WERI-Rb-1 (cell line): Measurements from ENCODE around the gene STX3.

ENCODE experiments used
- DNase-seq: peaks from one replicate; pipeline ENCODE4 v3.0.0-alpha.2; 2020
- H3K27ac ChIP-seq: fragments of 250-450 bp; sonication (Bioruptor Pico); 2 replicates; pipeline ENCODE4 v1.5.1; 2020; ENCODE audit warnings: mild to moderate bottlenecking, moderate library complexity
- H3K27me3 ChIP-seq: fragments of 250-450 bp; sonication (Bioruptor Pico); 2 replicates; pipeline ENCODE4 v1.5.1; 2021; ENCODE audit warnings: mild to moderate bottlenecking, low read depth, moderate library complexity; ENCODE audit not compliant: insufficient read depth, severe bottlenecking
- H3K36me3 ChIP-seq: fragments of 250-450 bp; sonication (Bioruptor Pico); 2 replicates; pipeline ENCODE4 v1.5.1; 2020; ENCODE audit warnings: mild to moderate bottlenecking, moderate library complexity
- H3K4me3 ChIP-seq: 2 replicates; pipeline ENCODE4 v1.5.1; 2011; ENCODE audit warnings: low read depth, mild to moderate bottlenecking, control low read depth, low read length
- H3K9me3 ChIP-seq: fragments of 250-450 bp; sonication (Bioruptor Pico); 2 replicates; pipeline ENCODE4 v1.5.1; 2021; ENCODE audit warnings: mild to moderate bottlenecking, moderate library complexity; ENCODE audit not compliant: severe bottlenecking
- CTCF ChIP-seq: IDR thresholded peaks from 2 replicates; pipeline ENCODE4 v1.5.1; 2011; ENCODE audit warnings: low read depth, mild to moderate bottlenecking, control low read depth, inconsistent platforms, low read length

The STX3 gene

GRCh38 chr11:59767225-59767611 lies 12.0 kb downstream of the STX3 start:
- Histone ChIP-seq H3K36me3 (peaks cover 23% of the 10 kb centered on the region), H3K9me3 (no peaks in the 10 kb centered on the region), H3K4me3 (no peak overlapping the region), H3K27ac (peak overlapping the region; percentile 69), H3K27me3 (no peaks in the 10 kb centered on the region)
- TF ChIP-seq CTCF, result no peak
- no peak for DNase-seq

DNA sequence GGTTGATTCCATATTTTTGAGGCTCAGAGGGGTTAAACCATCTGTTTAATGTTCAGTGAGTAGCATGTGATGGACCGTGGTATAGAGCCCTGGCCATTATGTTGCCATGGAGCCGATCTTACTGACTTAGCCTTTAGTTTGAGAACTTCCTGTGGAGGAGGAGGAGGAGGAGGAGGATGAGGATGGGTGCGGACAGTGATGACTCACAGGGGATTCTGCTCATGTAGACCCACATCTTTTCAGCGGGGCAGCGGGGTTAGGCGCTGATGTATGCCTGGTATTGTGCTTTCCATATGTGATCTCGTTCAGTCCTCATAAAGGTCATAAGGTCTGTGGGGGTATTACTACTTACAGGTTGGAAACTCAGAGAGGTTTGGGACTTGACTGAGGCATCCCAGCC lies 13.9 kb downstream of the STX3 start:
- no peak for DNase-seq
- no peak overlapping the region for H3K27ac ChIP-seq
- H3K4me3 ChIP-seq, result no peak overlapping the region
- no peaks in the 10 kb centered on the region for H3K9me3 ChIP-seq
- no peaks in the 10 kb centered on the region for H3K27me3 ChIP-seq
- peaks cover 25% of the 10 kb centered on the region for H3K36me3 ChIP-seq
- no peak for TF ChIP-seq CTCF

GRCh38 chr11:59769828-59770227 lies 14.7 kb downstream of the STX3 start:
- Histone ChIP-seq H3K4me3 (no peak overlapping the region), H3K27ac (no peak overlapping the region), H3K9me3 (no peaks in the 10 kb centered on the region), H3K36me3 (peaks cover 31% of the 10 kb centered on the region), H3K27me3 (no peaks in the 10 kb centered on the region)
- no peak for DNase-seq
- TF ChIP-seq CTCF, result no peak

GRCh38 chr11:59770319-59770718 lies 15.1 kb downstream of the STX3 start:
- no peaks in the 10 kb centered on the region for H3K9me3 ChIP-seq

DNA sequence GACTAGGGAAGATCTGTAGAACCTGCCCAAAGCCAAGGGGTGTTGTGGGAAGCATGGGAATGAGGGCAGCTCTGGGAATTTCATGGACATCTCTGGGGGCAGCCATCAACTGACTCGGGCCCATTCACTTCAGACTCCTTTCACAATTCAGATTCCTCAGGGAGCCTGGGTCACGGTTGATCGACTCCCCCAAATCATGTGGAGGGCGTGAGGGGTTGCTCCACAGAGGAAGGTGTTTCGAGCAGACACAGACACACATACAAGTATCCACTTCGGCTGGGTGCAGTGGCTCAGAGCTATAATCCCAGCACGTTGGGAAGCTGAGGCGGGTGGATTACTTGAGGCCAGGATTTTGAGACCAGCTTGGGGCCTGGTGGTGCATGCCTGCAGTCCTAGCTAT lies 15.7 kb downstream of the STX3 start:
- H3K27ac ChIP-seq, result no peak overlapping the region
- no peaks in the 10 kb centered on the region for H3K9me3 ChIP-seq
- H3K4me3 ChIP-seq, result no peak overlapping the region
- no peak for DNase-seq
- peaks cover 41% of the 10 kb centered on the region for H3K36me3 ChIP-seq
- no peaks in the 10 kb centered on the region for H3K27me3 ChIP-seq
- TF ChIP-seq CTCF, result no peak

More at GRCh38 chr11:59770319-59770718, 15.1 kb downstream of the STX3 start:
- H3K4me3 ChIP-seq, result no peak overlapping the region
- no peak for TF ChIP-seq CTCF
- peaks cover 36% of the 10 kb centered on the region for H3K36me3 ChIP-seq
- DNase-seq, result no peak
- no peaks in the 10 kb centered on the region for H3K27me3 ChIP-seq
- no peak overlapping the region for H3K27ac ChIP-seq

DNA sequence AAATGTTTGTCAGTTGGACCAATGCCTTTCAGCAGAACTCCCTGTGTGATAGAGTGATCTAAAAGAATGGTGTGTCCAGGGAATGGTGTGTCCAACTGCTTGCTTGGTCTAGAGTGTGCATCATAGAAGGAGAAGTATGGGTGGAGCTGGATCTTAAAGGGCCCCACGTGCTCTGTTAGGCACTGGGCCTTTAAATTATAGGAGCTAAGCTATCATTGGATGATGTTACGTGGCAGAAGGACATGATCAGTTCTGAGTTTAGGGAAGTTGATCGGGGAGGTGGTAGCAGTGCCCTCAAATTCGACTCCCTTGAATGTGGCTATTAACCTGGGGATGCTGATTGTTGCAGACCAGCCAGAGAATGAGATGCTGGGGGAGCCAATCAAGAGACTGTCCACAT lies 16.4 kb downstream of the STX3 start:
- Histone ChIP-seq H3K27ac (no peak overlapping the region), H3K4me3 (no peak overlapping the region), H3K27me3 (no peaks in the 10 kb centered on the region), H3K9me3 (no peaks in the 10 kb centered on the region), H3K36me3 (peaks cover 49% of the 10 kb centered on the region)
- DNase-seq, result no peak
- TF ChIP-seq CTCF, result no peak
